ENCODE data around the gene IL19. TPM values are rescaled to one million over a fixed set of nuclear protein-coding genes. Genes with fewer than 3 reads are reported as not detected.

Gene IL19
- total RNA-seq, 1 donor from 2014 or later: not detected

DNA sequence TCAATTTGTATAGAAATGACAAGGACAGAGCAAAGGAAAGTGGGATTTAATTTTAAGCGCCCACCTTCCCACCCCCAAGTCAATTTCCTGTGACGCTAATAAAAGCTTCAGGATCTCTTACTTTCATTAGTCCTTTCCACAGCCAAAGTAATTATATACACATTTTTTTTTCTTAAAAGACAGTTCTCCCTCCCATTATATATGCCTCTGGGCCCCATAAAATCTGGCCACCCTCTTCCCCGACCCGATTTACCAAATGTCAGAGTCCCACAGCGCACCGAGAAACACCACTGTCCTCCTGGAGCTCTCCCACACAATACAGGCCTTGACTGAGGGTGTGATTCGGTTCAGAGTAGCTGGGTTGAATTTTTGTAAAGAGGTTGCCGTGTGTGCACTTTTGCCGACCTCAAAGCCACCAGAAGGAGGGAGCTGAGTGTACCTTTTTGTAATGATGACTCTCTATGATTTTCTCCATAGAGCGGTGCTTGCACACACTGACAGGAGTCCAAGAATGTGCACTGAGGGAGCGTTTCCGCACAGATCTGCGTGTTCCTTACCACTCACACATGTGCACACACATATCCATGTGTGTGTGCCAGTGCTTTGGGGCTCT, 27.9 kb downstream of the IL19 start:
- no peak for DNase-seq (ENCODE audit: low read depth in 2 of 2)

DNA sequence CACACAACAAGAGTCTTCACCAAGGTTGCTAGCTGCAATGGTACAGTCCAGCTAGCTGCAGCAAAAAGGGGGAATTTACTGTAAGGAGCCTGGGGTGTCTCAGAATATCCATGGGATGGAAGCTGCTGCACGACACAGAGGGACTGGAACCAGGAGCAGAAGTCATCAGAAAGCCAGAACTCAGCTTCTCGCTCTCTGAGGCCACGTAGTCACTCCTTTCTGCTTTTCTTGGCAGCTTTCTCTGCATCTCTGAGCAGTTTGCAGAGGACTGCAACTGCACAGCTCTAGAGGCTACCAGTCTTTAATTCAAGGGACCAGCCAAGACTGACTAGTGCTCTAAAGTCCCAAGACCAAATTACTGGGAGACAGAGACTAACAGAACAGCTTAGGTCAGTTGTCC, 28.7 kb downstream of the IL19 start:
- no peak for DNase-seq (ENCODE audit: low read depth in 2 of 2)

DNA sequence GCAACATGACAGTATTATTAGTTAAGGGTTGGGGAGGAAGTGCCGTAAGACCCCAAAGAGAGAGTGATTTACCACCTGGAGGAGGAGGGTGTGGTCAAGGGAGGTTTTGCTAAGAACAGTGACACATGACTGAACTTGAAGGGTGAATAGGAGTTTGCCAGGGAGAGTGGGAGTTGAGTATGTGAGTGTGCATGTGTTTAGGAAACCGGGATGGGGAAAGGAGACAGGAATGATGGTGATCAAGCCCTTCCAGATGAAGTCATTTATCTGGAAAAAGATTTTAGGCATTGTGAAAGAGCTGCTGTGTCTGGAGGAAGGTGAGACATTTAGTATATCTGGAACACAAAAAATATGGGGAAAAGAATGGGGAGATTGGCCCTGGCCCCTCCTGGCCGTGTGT, 29.8 kb downstream of the IL19 start:
- DNase-seq (ENCODE audit: low read depth in 2 of 2): no peak

DNA sequence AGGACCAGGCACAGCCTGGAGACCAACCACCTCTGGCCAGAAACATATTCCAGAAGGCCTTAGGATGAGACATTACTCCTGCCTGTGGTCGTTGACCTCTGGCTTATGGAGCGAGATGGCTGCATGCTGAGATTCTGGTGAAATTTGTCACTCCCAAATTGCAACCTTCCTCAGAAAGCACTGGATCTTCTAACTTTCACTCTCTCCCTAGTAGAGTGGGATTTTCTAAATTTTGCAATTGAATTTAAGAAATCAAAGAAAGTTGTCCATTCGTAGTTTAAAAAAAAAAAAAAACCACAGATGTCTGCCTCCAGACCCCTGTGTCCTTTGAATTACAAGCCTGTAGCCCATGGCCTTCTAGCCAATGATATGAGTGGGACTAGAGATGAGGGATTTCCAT, 30.3 kb downstream of the IL19 start:
- DNase-seq (ENCODE audit: low read depth in 2 of 2): no peak

DNA sequence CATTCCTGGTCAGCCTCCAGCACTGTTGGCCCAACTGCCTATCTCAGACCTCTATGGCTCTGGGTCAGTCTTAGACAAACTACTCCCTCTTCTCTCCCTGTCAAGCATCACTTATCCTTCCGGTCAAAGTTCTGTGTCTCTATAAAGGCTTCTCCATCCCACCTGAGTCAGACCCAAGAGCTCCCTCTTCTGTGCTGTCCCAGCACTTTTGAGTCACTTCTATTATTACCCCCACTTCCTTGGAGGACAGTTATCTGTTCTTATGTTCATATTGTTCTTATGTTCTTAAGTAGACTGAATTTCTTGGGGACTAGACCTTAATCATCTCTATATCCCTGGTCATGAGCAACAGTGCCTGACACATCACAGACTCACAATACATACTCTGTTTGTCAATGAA, 30.9 kb downstream of the IL19 start:
- no peak for DNase-seq (ENCODE audit: low read depth in 2 of 2)

DNA sequence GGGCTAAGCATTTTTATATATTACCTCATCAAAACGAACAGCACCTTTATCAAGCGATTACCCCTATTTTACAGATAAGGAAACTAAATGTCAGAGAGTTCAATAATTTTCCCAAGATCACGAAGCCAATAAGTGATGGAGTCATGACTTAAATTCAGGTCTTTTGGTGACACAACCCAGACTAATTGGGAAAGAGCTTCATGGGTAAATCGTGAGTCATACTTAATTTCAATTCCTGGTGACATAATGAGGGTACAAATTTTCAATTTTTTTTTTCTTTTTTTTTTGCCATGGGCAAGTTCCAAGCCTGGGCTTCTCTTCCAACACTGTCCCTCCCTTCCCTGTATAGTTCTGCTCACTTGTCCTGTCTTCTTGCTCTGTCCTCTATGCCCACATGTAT, 31.8 kb downstream of the IL19 start:
- DNase-seq (ENCODE audit: low read depth in 2 of 2): no peak

DNA sequence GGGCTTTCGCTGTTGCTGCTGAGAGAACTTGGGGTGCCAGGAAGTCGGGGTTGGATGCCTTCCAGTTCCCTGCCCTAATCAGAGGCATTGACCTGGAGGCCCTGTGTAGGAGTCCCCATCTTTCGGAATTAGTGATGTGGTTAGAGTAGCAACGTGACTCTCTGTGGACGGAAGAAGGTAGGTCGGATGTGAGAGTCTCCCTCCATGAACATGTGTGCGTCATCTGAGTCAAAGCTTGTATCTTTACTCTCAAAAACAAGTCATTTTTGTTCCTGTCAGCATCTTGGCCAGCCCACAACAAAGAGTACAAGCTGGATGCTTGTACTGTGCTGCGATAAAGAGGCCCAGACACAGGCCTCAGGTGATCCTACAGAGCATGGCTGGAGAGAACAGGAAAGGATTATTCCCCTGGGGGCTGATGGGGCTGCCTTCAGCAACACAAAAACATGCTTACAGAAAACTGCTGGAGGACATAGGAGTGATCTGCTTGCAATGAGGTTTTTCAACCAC, 32.7 kb downstream of the IL19 start:
- DNase-seq (ENCODE audit: low read depth in 2 of 2): no peak

DNA sequence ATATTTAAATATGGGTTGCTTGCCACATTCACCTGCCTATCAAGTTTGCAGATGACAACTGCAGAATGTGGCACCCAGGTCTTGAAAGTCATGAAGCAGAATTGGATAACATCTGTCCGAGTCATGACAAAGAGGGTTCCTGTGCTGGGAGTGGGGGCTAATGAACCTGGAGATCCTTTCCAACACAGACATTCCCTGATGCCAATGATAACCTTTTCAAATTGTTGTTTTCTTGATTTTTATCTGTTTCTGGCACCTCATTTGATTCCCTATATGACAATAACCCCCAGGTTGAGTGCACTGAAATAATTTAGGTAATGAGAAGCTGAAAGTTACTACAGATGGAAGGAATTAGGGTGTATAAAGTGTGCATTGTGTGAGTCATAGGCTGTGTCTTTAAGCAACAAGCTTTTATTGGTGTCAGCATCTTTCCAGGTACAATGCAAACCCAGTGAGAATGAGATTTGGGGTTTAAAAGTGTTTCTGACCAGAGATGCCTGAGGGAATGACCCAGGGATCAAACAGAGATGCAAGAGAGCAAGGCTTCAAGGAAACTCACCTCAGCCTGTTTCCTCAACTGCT, 33.7 kb downstream of the IL19 start:
- DNase-seq (ENCODE audit: low read depth in 2 of 2): no peak

DNA sequence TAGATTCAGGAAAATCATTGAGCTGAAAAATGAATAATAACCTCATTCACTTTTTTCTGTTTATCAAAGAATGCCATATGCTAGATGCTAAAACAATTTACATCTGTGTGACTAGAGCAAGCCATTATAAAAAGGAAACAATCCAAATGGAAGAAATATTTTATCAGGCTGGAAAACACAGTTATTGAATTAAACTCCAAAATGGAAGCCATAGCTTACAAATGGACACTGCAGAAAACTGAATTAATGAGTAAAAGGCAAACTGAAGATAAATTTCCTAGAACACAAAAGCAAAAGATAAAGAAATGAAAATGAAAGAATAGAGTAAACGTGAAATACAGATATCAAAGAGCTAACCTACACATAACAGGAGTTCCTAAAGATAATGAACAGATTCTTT, 34.8 kb downstream of the IL19 start:
- DNase-seq (ENCODE audit: low read depth in 2 of 2): no peak

DNA sequence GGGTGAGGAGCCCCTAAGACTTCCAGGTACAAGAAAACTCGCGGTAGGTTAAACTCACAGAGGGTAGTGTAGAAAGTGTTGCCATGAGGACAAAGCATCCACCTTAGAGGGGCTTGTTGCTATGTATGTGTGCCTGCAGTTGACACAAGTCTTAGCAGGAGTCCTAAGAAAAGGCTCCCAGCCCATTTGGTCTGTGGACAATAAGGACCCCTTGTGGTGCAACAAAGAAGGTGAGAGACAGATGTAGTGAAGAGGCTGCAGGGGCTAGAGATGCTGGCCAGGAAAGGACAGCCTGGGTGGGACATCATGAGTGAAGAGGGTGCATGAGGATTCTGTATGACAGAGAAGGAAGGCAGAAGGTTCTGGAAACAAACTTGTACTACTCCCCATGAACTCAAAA, 38.0 kb downstream of the IL19 start:
- no peak for DNase-seq (ENCODE audit: low read depth in 2 of 2)

DNA sequence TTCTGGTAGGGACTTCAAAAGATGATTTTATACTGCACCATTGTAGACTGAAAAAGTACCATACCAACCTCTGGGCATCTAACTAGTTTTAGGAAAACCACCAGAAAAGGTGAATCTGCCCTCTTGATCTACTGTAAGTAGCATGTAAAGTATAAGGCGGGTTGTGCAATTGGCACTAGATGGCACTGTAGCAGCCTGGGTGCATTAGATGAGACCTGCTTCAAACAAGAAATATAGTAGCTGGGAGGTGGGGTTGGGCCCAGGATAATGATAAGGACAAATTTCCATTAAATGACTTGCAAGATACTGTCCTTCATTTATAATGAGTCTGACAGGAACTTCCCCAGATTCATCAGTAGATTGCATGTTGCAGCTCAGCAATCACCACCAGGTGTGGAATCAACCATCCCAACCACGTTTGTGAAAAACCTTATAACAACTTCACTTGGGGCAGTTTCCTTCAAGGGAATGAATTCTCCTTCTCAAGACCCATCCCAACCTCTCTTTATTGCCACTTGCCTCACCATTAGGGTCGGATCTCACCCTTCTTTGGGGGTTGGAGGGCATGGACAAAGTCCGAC, 39.0 kb downstream of the IL19 start:
- DNase-seq (ENCODE audit: low read depth in 2 of 2): peak; percentile 15 to 37

DNA sequence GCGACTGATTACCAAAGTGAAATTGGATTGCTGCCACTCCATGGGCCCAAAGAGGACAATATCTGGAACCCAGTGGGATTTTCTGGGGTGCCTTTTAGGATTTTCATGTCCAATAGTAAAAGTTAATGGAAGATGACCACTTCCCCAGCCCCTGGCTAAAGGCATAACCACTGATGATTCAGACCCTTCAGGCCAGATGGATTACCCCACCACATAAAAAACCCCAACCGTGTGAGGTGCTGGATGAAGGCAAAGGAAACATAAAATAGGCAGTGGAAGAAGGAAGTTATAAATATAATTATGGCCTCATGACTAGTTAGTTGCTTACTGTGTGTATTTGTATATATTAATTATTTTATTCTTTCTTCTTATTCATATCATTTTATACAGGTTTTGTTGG, 41.9 kb downstream of the IL19 start:
- no peak for DNase-seq (ENCODE audit: low read depth in 2 of 2)

DNA sequence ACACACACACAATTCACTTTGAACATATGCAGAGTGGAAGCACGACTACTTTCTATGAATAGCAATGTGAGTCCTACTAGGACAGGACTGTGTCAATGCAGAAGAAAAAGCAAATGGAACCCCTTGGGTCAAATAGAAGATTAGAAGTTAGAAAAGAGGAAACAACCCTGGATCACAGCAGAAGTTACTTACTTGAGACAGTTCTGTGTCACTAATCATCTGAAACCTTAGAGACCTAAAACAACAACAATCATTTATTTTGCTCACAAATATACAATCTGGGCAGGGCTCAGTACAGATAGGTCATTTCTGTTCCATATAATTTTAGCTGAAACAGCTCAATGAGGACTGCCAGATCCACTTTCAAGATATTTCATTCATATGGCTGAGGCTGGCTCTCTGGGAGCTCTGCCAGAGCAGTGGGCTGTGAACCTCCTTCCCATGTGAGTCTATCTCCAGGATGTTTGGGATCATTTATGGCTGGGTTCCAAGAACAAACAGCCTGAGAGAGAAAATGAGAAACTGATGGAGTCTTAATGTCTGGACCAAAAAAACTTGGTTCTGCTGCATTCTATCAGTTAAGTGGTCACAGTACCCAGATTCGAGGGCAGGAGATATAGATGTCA, 44.3 kb downstream of the IL19 start:
- DNase-seq (ENCODE audit: low read depth in 2 of 2): peak in 1 of 2 donors; percentile 37

DNA sequence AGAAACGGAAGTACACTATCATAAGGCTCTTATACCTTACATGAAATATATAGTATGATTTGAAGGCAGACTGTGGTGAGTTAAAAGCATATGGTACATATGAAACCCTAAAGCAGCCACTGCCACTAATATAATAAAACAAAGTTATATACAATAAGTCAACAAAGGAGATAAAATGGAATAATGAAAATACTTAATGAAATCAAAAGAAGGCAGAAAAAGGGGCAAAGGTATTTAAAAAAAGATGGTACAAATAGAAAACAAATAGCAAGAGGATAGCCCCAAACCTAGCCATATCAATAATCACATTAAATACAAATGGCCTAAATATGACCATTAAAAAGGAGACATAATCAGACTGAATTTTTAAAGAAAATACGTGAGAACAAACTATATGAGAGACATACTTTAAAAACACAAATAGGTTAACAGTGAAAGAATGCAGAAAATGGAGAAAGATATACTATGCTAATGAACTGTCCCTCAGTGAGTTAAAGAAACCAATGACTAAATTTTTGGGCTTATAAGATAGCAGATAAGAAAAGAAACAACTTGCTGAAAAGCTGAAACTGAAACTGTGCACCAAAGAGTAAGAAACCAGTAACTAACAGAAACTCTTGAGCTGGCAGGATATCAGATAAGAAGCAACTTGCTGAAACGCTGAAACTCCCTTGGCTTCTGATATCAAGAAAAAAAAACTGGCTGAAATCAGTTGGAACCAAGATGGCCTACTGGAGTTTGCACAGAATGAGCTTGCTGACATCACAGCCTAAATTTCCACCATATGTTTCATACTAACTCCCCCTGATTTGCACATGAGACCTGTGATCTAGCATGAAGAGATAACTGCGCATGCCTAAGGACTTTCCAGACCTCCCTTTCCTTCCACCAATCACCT, 46.1 kb downstream of the IL19 start:
- no peak for DNase-seq (ENCODE audit: low read depth in 2 of 2)

DNA sequence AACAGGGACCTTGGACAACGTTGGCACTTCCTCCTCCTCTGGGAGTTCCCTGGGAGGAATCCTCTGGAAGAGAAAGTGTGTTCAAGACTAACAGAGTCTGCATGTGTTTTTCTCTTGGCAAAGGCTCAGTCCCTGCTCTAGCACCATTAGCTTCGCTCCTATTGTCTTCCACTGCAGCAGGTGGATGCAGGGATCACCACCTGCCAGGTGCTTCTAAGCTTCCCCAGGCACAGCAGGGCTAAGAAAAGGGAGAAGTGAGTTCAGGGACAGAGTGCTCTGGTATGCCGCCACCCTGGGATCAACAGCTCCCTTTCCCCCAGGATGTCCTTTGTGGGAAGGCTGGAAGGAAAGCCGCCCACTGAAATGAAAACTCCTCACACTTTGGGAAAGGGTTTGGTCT, 50.9 kb downstream of the IL19 start:
- DNase-seq (ENCODE audit: low read depth in 2 of 2): no peak

DNA sequence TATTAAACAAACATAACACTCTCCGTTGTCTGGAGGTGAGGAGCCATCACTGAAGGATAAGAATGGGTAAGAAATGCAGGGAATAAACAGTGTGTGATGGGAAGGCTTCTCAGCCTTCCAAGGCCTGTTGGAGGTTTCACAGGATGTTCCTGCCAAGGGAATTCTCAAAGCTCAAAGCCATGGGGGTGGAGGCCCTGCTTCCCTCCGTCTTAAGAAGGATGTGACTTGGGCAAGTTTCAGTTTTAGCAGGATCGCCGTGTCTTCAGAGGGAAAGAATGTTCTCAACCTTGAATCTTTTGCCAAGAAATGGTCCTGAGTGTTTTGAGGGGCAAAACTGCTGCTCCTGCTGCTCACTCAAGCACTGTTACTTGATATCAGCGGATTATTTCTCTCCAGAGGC, 53.2 kb downstream of the IL19 start:
- DNase-seq (ENCODE audit: low read depth in 2 of 2): no peak

DNA sequence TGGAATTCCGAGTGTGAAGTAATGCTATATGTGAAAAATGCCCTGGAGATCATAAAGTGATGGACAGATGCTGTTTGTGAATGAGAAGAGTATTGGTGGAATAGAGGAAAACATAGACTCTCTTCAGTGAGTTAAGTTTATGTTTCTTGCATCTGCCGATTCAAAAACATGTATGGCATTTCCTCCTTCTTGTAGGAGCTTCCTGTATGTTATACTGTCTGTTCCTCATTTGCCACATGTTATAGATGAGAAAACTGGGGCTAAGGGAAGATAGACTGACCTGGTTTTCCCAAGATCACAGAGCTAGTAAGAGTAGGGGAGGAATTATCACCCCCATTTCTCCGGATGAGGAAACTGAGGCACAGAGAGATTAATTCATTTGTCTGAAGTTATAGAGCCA, 53.8 kb downstream of the IL19 start:
- no peak for DNase-seq (ENCODE audit: low read depth in 2 of 2)

DNA sequence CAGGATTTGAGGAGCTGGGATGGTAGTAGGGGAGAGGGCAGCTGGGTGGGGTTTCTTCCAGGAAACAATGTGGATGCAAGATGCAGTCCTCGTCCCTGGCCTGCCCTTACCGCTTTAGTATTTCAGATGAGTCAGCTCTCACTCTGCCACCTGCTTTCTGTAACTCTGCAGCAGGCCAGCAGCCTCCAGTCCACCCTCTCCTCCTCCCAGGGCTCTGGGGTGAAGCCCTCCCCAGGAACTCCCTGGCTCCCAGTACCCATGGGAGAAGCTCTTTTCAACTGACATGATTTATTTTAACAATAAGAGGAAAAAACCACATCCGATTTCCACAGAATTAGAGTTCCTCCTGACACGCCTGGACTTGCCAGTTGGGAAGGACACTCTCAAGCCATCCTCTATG, 55.8 kb downstream of the IL19 start:
- no peak for DNase-seq (ENCODE audit: low read depth in 2 of 2)

DNA sequence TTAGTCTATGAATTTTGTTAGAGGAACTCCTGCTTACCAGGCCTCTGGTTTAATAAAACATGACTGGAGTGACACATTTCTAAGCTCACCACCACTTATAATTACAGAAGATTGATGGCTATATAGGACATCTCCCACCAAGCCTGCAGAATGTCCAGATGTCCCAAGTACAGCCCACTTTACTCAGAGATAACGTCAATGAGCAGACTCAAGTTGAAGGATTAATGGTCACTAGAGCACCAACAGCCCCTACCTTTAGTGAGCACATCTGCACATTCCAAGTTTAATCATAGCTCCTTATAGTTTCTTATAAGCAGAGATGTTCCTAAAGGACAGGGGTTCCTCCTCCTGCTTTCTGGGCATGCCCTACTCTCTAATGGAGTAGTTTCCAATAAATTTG, 57.5 kb downstream of the IL19 start:
- no peak for DNase-seq (ENCODE audit: low read depth in 2 of 2)

DNA sequence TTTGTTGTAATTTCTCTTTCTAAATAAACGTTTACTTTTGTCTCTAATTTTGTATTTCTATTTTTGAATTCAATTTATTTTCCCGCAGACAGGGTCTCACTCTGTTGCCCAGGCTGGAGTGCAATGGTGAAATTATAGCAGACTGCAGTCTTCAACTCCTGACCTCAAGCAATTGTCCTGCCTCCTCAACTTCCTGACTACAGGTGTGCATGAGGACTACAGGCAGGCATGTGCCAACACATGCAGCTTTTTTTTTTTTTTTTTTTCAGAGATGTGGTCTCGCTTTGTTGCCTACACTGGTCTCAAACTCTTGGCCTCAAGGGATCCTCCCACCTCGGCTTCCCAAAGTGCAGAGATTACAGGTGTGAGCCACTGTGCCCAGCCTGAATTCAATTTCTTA, 58.2 kb downstream of the IL19 start:
- no peak for DNase-seq (ENCODE audit: low read depth in 2 of 2)

DNA sequence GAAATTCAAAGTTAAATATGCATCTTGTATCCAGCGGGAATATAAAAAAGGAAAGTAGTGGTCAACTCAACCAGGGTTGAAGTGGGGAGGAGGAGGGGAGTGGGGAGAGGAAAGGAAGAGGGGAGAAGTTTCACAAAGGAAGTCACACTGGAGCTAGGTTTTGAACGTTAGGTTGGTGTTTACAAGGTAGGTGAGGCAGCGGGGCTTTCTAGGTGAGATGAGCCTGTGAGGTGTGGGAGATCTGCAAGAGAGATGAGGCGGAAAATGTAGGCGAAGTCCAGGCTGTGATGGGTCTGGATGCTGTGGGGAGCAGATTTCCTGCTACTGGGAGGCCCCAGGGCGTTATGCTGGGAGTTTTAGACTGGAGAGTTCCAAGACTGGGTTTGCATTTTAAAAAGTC, 58.7 kb downstream of the IL19 start:
- no peak for DNase-seq (ENCODE audit: low read depth in 2 of 2)

DNA sequence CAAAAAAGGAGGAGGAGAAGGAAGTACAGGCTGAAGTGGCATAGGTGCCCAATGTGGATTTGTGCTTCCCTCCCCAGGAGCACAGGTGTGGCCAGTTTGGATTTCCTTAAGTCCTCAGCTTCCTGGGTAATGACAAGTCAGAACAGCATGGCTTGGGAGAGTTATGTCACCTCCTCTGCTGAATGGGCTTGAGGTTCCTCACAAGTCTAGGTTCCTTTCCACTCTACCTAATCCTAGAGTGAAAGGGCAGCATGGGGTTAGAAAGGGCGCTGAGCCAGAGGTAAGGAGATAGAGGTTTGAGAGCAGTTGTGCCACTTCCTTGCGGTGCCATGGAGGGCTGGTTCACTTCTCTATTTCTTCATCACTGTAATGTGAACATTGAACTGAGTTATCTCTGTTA, 59.3 kb downstream of the IL19 start:
- DNase-seq (ENCODE audit: low read depth in 2 of 2): no peak
